ENCODE measurements around the gene CEP57L1. TPM values are rescaled to one million over a fixed set of nuclear protein-coding genes. Genes with fewer than 3 reads are reported as not detected.

The CEP57L1 gene
- total RNA-seq (2021), result 8.3 and 8.4 TPM in 2 replicates
- long read RNA-seq, transcript CEP57L1-205 (11 exons, 2,771 nt), result major isoform, 9 of 36 reads
- long read RNA-seq, partial matches to known transcripts, result 4 of 36 reads
- long read RNA-seq, other reads (novel, unspliced or antisense), result 21 of 36 reads

DNA sequence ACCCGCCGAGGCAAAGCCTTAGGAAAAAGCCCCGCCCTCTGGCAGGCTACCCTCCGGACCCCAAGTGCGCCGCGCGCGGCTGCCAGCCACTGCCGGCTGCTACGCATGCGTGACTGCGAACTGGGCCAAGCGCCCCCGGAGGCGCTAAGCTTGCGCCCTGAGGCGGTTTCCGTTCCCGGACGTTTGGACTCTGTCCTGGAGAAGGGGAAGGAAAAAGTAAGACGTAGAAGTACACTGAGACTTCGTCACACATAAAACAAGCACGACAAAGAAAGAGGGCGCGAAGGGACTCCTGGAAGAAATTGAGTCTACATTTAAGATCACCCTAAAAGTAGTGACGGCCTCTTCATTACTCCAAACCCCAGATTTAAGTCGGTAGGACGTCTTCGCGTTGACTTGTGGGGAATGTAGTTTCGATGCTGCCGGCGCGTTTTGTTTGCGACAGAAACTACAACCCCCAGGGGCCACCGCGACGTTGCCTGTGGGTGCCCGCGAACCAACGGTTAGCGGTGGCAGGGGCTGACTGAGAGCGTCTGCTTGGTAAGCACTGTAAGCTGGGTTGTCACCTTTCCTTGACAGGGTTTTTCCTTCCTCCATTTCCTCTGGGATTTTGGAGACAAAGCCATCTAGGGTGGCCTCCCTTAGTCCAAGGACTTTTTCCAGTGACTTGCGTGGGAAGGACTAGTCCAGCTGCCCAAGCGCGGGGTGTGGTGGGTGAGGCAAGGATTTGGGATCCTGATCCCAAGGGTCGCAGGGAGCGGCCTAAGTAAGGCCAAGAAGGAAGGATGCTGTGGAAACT is at the start of gene CEP57L1:
CEP57L1 (plus strand) TSS at position 472 of the 799 bp plus-strand sequence. CDS start 49,715 bp downstream, outside the sequence.
- Histone ChIP-seq H3K79me1 (ENCODE audit: insufficient read depth, low read depth, low read length, poor library complexity, severe bottlenecking) (no peaks in the 10 kb centered on the region), H3K23me2 (ENCODE audit: insufficient read length, low read depth, low read length, poor library complexity, severe bottlenecking) (peaks cover 10% of the 10 kb centered on the region), H3K18ac (ENCODE audit: insufficient read length, low read depth, low read length) (peak within 1 kb of the TSS; percentile 94), H3K9me3 (ENCODE audit: control insufficient read depth, low read depth, low read length) (no peaks in the 10 kb centered on the region), H3K27me3 (ENCODE audit: insufficient read depth, low read length) (no peaks in the 10 kb centered on the region), H4K91ac (ENCODE audit: insufficient read length, low read depth, low read length) (no peak within 1 kb of the TSS), H4K5ac (ENCODE audit: insufficient read length, low read depth, low read length) (no peak within 1 kb of the TSS), H3K56ac (ENCODE audit: insufficient read length, low read depth, low read length) (no peak within 1 kb of the TSS), H2BK12ac (ENCODE audit: insufficient read length, low read depth, low read length) (no peak within 1 kb of the TSS), H4K8ac (replicated peaks; ENCODE audit: insufficient read length, low read depth, low read length) (no peak within 1 kb of the TSS), H2AFZ (ENCODE audit: low read length) (peak within 1 kb of the TSS; percentile 52), H2AK5ac (ENCODE audit: insufficient read length, low read length) (no peak within 1 kb of the TSS), H3K9ac (ENCODE audit: extremely low read depth, insufficient read length, low read length) (peak within 1 kb of the TSS; percentile 72), H3K14ac (ENCODE audit: insufficient read depth, low read length) (peak within 1 kb of the TSS; percentile 96), H2BK15ac (ENCODE audit: low read depth, low read length) (no peak within 1 kb of the TSS), H2BK20ac (ENCODE audit: low read depth, low read length, poor library complexity, severe bottlenecking) (no peak within 1 kb of the TSS), H3K4me1 (ENCODE audit: insufficient read depth, low read length) (no peaks in the 10 kb centered on the region), H2BK120ac (ENCODE audit: low read depth, low read length, poor library complexity, severe bottlenecking) (no peak within 1 kb of the TSS), H3K27ac (ENCODE audit: insufficient read length, low read depth, low read length) (peak within 1 kb of the TSS; percentile 43), H3K79me2 (ENCODE audit: insufficient read depth, low read length) (no peaks in the 10 kb centered on the region), H3K4ac (ENCODE audit: low read depth, low read length) (no peak within 1 kb of the TSS), H3K23ac (ENCODE audit: insufficient read length, low read depth, low read length) (no peak within 1 kb of the TSS), H3T11ph (ENCODE audit: low read length) (no peak within 1 kb of the TSS), H4K20me1 (ENCODE audit: control insufficient read depth, insufficient read depth, insufficient read length) (no peaks in the 10 kb centered on the region), H2BK5ac (ENCODE audit: insufficient read length, low read length) (no peak within 1 kb of the TSS), H3K4me2 (ENCODE audit: insufficient read depth, insufficient read length, low read length) (peak within 1 kb of the TSS; percentile 99)
- H3K36me3 Mint-ChIP-seq (ENCODE audit: insufficient read depth in 1 of 3, low read depth in 3 of 3), result peaks cover 0 to 4% (median 0%) of the 10 kb centered on the region in 3 experiments; a peak in 1 of 7 replicates
- H3K4me3 Mint-ChIP-seq, result peak within 1 kb of the TSS; percentile 82 to 95
- DNase-seq, result peak; percentile 98
- H3K4me1 Mint-ChIP-seq, result peaks cover 25% of the 10 kb centered on the region in 2 experiments
- H3K27me3 Mint-ChIP-seq (ENCODE audit: low read depth), result no peaks in the 10 kb centered on the region
- TF ChIP-seq, protein P1, sequence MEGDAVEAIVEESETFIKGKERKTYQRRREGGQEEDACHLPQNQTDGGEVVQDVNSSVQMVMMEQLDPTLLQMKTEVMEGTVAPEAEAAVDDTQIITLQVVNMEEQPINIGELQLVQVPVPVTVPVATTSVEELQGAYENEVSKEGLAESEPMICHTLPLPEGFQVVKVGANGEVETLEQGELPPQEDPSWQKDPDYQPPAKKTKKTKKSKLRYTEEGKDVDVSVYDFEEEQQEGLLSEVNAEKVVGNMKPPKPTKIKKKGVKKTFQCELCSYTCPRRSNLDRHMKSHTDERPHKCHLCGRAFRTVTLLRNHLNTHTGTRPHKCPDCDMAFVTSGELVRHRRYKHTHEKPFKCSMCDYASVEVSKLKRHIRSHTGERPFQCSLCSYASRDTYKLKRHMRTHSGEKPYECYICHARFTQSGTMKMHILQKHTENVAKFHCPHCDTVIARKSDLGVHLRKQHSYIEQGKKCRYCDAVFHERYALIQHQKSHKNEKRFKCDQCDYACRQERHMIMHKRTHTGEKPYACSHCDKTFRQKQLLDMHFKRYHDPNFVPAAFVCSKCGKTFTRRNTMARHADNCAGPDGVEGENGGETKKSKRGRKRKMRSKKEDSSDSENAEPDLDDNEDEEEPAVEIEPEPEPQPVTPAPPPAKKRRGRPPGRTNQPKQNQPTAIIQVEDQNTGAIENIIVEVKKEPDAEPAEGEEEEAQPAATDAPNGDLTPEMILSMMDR (conservative IDR thresholded peaks at IDR 0.05), result peak; percentile 11; the same call in 1 of the 3 replicates
- WGBS (ENCODE audit: extremely low coverage, insufficient read length, low lambda C conversion rate), result no CpG with 5 or more reads among the region's 49 CpGs
- H3K9me3 Mint-ChIP-seq, result no peaks in the 10 kb centered on the region; a peak in 1 of 5 replicates
- H3K27ac Mint-ChIP-seq, result peak within 1 kb of the TSS; percentile 98 to 100 (median 99)
